GM23338 (cell line): ENCODE data around the gene IGDCC3. TPM values are rescaled to one million over a fixed set of nuclear protein-coding genes. Genes with fewer than 3 reads are reported as not detected.

Source experiments
- ATAC-seq: fragments of 200-7000 bp; cut with Tn5 transposase; 3 replicates; pipeline ENCODE4 v1.9.1; 2020
- DNase-seq: peaks from one replicate; pipeline ENCODE4 v3.0.0-alpha.2; 2015; ENCODE audit warnings: low spot score
- H2AFZ ChIP-seq: fragments of 200-600 bp; sonication (generic); 2 replicates; pipeline ENCODE4 v1.8.0; 2016; ENCODE audit warnings: antibody characterized with exemption, mild to moderate bottlenecking, moderate library complexity
- H3F3A ChIP-seq: fragments of 200-600 bp; sonication (generic); replicated peaks from 2 replicates; pipeline ENCODE4 v1.8.0; 2017; ENCODE audit warnings: antibody characterized with exemption, mixed run types, low read depth
- H3K27ac ChIP-seq: fragments of 200-600 bp; sonication (generic); 2 replicates; pipeline ENCODE4 v1.6.1; 2016; ENCODE audit warnings: low read depth
- H3K27me3 ChIP-seq: fragments of 200-600 bp; sonication (generic); 2 replicates; pipeline ENCODE4 v1.8.0; 2016; ENCODE audit warnings: mild to moderate bottlenecking, mixed run types, moderate library complexity; ENCODE audit not compliant: insufficient read depth
- H3K36me3 ChIP-seq: fragments of 200-600 bp; sonication (generic); 2 replicates; pipeline ENCODE4 v1.8.0; 2016; ENCODE audit warnings: mild to moderate bottlenecking; ENCODE audit not compliant: insufficient read depth
- H3K4me1 ChIP-seq: fragments of 200-600 bp; sonication (generic); 2 replicates; pipeline ENCODE4 v1.8.0; 2016; ENCODE audit warnings: mild to moderate bottlenecking, moderate library complexity; ENCODE audit not compliant: insufficient read depth
- H3K4me2 ChIP-seq: fragments of 200-600 bp; sonication (generic); 2 replicates; pipeline ENCODE4 v1.7.1; 2017; ENCODE audit warnings: mixed run types
- H3K4me3 ChIP-seq: fragments of 200-600 bp; sonication (generic); 2 replicates; pipeline ENCODE4 v1.6.1; 2016; ENCODE audit warnings: mixed run types
- H3K79me2 ChIP-seq: fragments of 200-600 bp; sonication (generic); replicated peaks from 2 replicates; pipeline ENCODE4 v1.8.0; 2017; ENCODE audit warnings: mild to moderate bottlenecking; ENCODE audit not compliant: insufficient read depth
- H3K9me2 ChIP-seq: fragments of 200-600 bp; sonication (generic); 2 replicates; pipeline ENCODE4 v1.8.0; 2017; ENCODE audit not compliant: insufficient read depth
- H4K20me1 ChIP-seq: fragments of 200-600 bp; sonication (generic); replicated peaks from 2 replicates; pipeline ENCODE4 v1.8.0; 2017; ENCODE audit warnings: mild to moderate bottlenecking; ENCODE audit not compliant: insufficient read depth
- H3K27ac Mint-ChIP-seq: 2 replicates; pipeline ENCODE4 v1.8.0; 2020; ENCODE audit warnings: inconsistent platforms, mild to moderate bottlenecking, moderate library complexity, mixed read lengths
- H3K27me3 Mint-ChIP-seq: 3 replicates; pipeline ENCODE4 v1.8.0; 2022; ENCODE audit warnings: low read depth, mild to moderate bottlenecking, moderate library complexity, mixed read lengths, inconsistent platforms; ENCODE audit not compliant: insufficient read depth, poor library complexity
- H3K36me3 Mint-ChIP-seq: 3 replicates; pipeline ENCODE4 v1.8.0; 2021; ENCODE audit warnings: low read depth, mild to moderate bottlenecking, inconsistent platforms, moderate library complexity, mixed read lengths
- H3K4me1 Mint-ChIP-seq: 3 replicates; pipeline ENCODE4 v1.8.0; 2020; ENCODE audit warnings: mild to moderate bottlenecking, inconsistent platforms, mixed read lengths
- H3K4me3 Mint-ChIP-seq: 3 replicates; pipeline ENCODE4 v1.8.0; 2021; ENCODE audit warnings: moderate library complexity, mild to moderate bottlenecking, inconsistent platforms, mixed read lengths
- H3K9me3 Mint-ChIP-seq: 3 replicates; pipeline ENCODE4 v1.8.0; 2020; ENCODE audit warnings: moderate library complexity, mild to moderate bottlenecking, inconsistent platforms, mixed read lengths
- CREB1 ChIP-seq: fragments of 250-450 bp; sonication (Bioruptor Pico); IDR thresholded peaks from 2 replicates; pipeline ENCODE4 v1.5.0; 2020; ENCODE audit warnings: low read depth, mild to moderate bottlenecking, moderate library complexity
- CTCF ChIP-seq, 2 experiments: fragments of 200-600 bp in 1 of 2; sonication (generic) in 1 of 2; conservative IDR thresholded peaks; 2 replicates each; pipeline versions ENCODE4 v1.5.1 to v1.6.1; 2016 to 2017; ENCODE audit warnings: antibody characterized with exemption in 2 of 2, low read depth in 2 of 2, mild to moderate bottlenecking in 2 of 2, moderate library complexity in 1 of 2
- ETS1 ChIP-seq: IDR thresholded peaks from 2 replicates; pipeline ENCODE4 v1.6.1; 2016; ENCODE audit warnings: antibody characterized with exemption
- EZH2 ChIP-seq: fragments of 200-600 bp; sonication (generic); IDR thresholded peaks from one replicate; pipeline ENCODE4 v1.8.0; 2017; ENCODE audit warnings: antibody characterized with exemption, mild to moderate bottlenecking, low read depth; ENCODE audit not compliant: unreplicated experiment
- EZH2phosphoT487 ChIP-seq: fragments of 200-600 bp; sonication (generic); IDR thresholded peaks from one replicate; pipeline ENCODE4 v1.8.1; 2018; ENCODE audit warnings: antibody characterized with exemption; ENCODE audit not compliant: unreplicated experiment
- JUNB ChIP-seq: IDR thresholded peaks from one replicate; pipeline ENCODE4 v1.6.1; 2016; ENCODE audit warnings: antibody characterized with exemption; ENCODE audit not compliant: unreplicated experiment
- NANOG ChIP-seq: IDR thresholded peaks from 2 replicates; pipeline ENCODE4 v1.6.1; 2016; ENCODE audit warnings: antibody characterized with exemption, borderline replicate concordance
- POLR2AphosphoS5 ChIP-seq: IDR thresholded peaks from 2 replicates; pipeline ENCODE4 v1.6.1; 2016; ENCODE audit warnings: antibody characterized with exemption, low read depth
- REST ChIP-seq: IDR thresholded peaks from one replicate; pipeline ENCODE4 v1.6.1; 2018; ENCODE audit warnings: antibody characterized with exemption; ENCODE audit not compliant: unreplicated experiment
- STAT1 ChIP-seq: IDR thresholded peaks from one replicate; pipeline ENCODE4 v1.6.1; 2016; ENCODE audit warnings: antibody characterized with exemption; ENCODE audit not compliant: unreplicated experiment
- ZNF114 ChIP-seq: fragments of 250-450 bp; sonication (Bioruptor Pico); IDR thresholded peaks from 2 replicates; pipeline ENCODE4 v1.5.0; 2020; ENCODE audit warnings: mild to moderate bottlenecking, moderate library complexity
- ZNF331 ChIP-seq: fragments of 250-450 bp; sonication (Bioruptor Pico); IDR thresholded peaks from 2 replicates; pipeline ENCODE4 v1.5.0; 2020; ENCODE audit warnings: low read depth, mild to moderate bottlenecking, moderate library complexity
- ZNF462 ChIP-seq: fragments of 250-450 bp; sonication (Bioruptor Pico); IDR thresholded peaks from 2 replicates; pipeline ENCODE4 v1.5.0; 2020; ENCODE audit warnings: mild to moderate bottlenecking, moderate library complexity
- polyA plus RNA-seq: library from polyadenylated mRNA; unstranded; fragments of >200 nt; fragmentation: Nextera tagmentation; extraction: Ambion mirVana; gene quantifications from 2 replicates; pipeline ENCODE4 v1.2.1, GENCODE V29; 2016
- total RNA-seq: library from RNA; depleted of rRNA; stranded (reverse); fragments of >200 nt; shearing (Covaris generic); gene quantifications from 2 replicates; pipeline ENCODE4 v1.2.3, GENCODE V29; 2014

The IGDCC3 gene
- total and polyA plus RNA-seq, 2 experiments from 2014 or later = 15.3 to 30.7 TPM

GRCh38 chr15:65402961-65403360 lies 25.2 kb upstream of the IGDCC3 start:
- Histone ChIP-seq H3K4me2 (no peak overlapping the region), H4K20me1 (no peaks in the 10 kb centered on the region), H2AFZ (no peak overlapping the region), H3F3A (peaks cover 6% of the 10 kb centered on the region; the same call in 1 of the 2 replicates), H3K27ac (no peak overlapping the region), H3K79me2 (no peaks in the 10 kb centered on the region), H3K4me1 (peaks cover 15% of the 10 kb centered on the region), H3K36me3 (0 out of 2 replicates have a peak, but pooled peaks cover 1% of the 10 kb centered on the region), H3K27me3 (peaks cover 17% of the 10 kb centered on the region), H3K4me3 (no peak overlapping the region), H3K9me2 (no peaks in the 10 kb centered on the region)
- Mint-ChIP-seq H3K4me1 (peaks cover 35% of the 10 kb centered on the region), H3K36me3 (peaks cover 2% of the 10 kb centered on the region; the same call in 2 of the 3 replicates), H3K9me3 (no peaks in the 10 kb centered on the region), H3K4me3 (no peak overlapping the region), H3K27me3 (peaks cover 11% of the 10 kb centered on the region), H3K27ac (no peak overlapping the region)
- TF ChIP-seq ZNF331 (no peak), ZNF462 (CRISPR knock-in tag) (no peak), EZH2phosphoT487 (no peak), JUNB (no peak), EZH2 (no peak), ETS1 (no peak), CTCF (conservative IDR thresholded peaks at IDR 0.05; ENCODE audit: low read depth in 2 of 2) (no peak), NANOG (no peak), ZNF114 (CRISPR knock-in tag) (no peak), STAT1 (no peak), POLR2AphosphoS5 (no peak), CREB1 (CRISPR knock-in tag) (no peak), REST (no peak)
- no peak for ATAC-seq
- DNase-seq = no peak
